Skeletal muscle cell (primary cell): ENCODE data around the gene PCDHB12.
"Not testable (repeated sequence)": the region's sequence is repeated elsewhere in the genome, so short reads cannot be mapped to it uniquely, and the experiment has no call there.

ENCODE experiments used
- DNase-seq: peaks from one replicate; pipeline ENCODE4 v3.0.0-alpha.2; 2010; ENCODE audit warnings: low read depth
- H3K4me3 ChIP-seq: 2 replicates; pipeline ENCODE4 v1.5.1; 2011; ENCODE audit warnings: low read depth, mild to moderate bottlenecking, control low read depth, low read length, moderate library complexity

Gene PCDHB12

GRCh38 chr5:141208478-141208877, at the start of gene PCDHB12:
PCDHB12 (plus strand) TSS chr5:141208719; CDS start chr5:141208908, 189 bp downstream.
- DNase-seq = no peak
- H3K4me3 ChIP-seq = peak within 1 kb of the TSS; percentile 10

DNA sequence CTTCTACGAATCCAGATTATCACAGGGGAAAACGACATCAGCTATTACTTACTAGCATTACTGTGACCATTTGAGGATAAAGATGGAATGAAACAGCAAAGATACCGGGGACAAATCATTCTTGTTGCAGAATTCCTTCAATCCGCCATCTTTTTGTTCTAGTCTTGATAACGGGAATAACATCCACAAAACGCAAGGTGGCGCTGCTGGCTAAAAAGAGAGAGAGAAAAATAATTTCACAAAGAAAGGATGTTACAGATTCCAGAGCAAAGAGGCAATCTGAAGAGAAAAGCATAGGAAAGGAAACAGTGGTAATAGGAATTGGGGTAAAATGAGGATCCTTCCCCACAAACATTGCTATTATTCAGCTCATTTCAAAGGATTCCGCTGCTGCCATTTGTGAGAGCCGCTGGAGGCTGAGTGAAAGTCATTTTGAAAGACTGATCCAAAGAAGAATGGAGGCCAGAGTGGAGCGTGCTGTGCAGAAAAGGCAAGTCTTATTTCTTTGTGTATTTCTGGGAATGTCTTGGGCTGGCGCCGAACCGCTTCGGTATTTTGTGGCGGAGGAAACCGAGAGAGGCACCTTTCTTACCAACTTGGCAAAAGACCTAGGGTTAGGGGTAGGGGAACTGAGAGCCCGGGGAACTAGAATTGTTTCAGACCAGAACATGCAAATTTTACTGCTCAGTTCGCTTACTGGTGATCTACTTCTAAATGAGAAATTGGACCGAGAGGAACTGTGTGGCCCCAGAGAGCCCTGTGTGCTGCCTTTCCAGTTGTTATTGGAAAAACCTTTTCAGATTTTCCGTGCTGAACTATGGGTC, 35.9 kb upstream of the PCDHB12 start, which contains the start of gene PCDHB7:
Gene PCDHB7, plus strand, starts transcription at position 264 of the 824 bp plus-strand sequence. Its CDS starts 192 bp downstream, at position 456.
- H3K4me3 ChIP-seq = peak within 1 kb of the TSS; percentile 18
- DNase-seq = no peak

GRCh38 chr5:141174291-141175104, 34.0 kb upstream of the PCDHB12 start:
- H3K4me3 ChIP-seq, DNase-seq: not testable (repeated sequence)

DNA sequence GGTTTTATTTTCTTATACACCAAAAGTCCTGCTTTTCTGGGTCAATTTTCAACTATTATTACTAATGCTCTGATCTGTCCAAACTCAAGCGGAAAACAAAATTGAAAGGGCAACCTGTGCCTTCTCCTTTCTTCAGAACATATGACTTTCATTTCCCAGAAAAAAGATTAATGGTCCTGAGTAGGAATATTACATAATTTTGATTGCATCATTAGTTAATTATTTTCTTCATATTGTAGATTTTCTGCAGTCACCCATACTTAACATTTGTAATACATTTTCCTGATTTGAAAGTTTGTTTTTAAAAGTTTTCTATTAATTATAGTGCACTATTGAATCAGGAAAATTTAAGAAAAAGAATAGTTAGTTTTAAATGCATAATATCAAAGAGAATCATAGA, 32.6 kb upstream of the PCDHB12 start:
- H3K4me3 ChIP-seq = no peak overlapping the region
- no peak for DNase-seq

- H3K4me3 ChIP-seq, DNase-seq: not testable (repeated sequence)
These were observed 30.8 kb upstream of the PCDHB12 start, which contains the start of gene PCDHB8 for GRCh38 chr5:141177577-141178191. PCDHB8 (plus strand) TSS chr5:141177790; CDS start chr5:141178035, 245 bp downstream.

DNA sequence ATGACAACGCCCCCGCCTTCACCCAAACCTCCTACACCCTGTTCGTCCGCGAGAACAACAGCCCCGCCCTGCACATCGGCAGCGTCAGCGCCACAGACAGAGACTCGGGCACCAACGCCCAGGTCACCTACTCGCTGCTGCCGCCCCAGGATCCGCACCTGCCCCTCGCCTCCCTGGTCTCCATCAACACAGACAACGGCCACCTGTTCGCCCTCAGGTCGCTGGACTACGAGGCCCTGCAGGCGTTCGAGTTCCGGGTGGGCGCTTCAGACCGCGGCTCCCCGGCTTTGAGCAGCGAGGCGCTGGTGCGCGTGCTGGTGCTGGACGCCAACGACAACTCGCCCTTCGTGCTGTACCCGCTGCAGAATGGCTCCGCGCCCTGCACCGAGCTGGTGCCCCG, 29.1 kb upstream of the PCDHB12 start:
- not testable (repeated sequence) for H3K4me3 ChIP-seq, DNase-seq

GRCh38 chr5:141179876-141180275, 28.6 kb upstream of the PCDHB12 start:
- DNase-seq, H3K4me3 ChIP-seq: not testable (repeated sequence)

- DNase-seq = no peak
- no peak overlapping the region for H3K4me3 ChIP-seq
These were observed 28.2 kb upstream of the PCDHB12 start for GRCh38 chr5:141180313-141180712.

GRCh38 chr5:141182248-141182647, 26.3 kb upstream of the PCDHB12 start, which contains the start of gene PCDHB16:
PCDHB16 (plus strand) TSS chr5:141182387; CDS start chr5:141182560, 173 bp downstream.
- no peak for DNase-seq
- peak within 1 kb of the TSS; percentile 23 for H3K4me3 ChIP-seq

GRCh38 chr5:141184117-141184855, 24.2 kb upstream of the PCDHB12 start:
- not testable (repeated sequence) for DNase-seq, H3K4me3 ChIP-seq

- no peak within 1 kb of the TSS for H3K4me3 ChIP-seq
- no peak for DNase-seq
These were observed 21.5 kb upstream of the PCDHB12 start, which contains the start of gene PCDHB9 for GRCh38 chr5:141186897-141187512. PCDHB9 (plus strand) TSS chr5:141187161; CDS start chr5:141187319, 158 bp downstream.

DNA sequence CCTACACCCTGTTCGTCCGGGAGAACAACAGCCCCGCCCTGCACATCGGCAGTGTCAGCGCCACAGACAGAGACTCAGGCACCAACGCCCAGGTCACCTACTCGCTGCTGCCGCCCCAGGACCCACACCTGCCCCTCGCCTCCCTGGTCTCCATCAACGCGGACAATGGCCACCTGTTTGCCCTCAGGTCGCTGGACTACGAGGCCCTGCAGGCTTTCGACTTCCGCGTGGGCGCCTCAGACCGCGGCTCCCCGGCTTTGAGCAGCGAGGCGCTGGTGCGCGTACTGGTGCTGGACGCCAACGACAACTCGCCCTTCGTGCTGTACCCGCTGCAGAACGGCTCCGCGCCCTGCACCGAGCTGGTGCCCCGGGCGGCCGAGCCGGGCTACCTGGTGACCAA, 19.8 kb upstream of the PCDHB12 start:
- not testable (repeated sequence) for H3K4me3 ChIP-seq, DNase-seq

DNA sequence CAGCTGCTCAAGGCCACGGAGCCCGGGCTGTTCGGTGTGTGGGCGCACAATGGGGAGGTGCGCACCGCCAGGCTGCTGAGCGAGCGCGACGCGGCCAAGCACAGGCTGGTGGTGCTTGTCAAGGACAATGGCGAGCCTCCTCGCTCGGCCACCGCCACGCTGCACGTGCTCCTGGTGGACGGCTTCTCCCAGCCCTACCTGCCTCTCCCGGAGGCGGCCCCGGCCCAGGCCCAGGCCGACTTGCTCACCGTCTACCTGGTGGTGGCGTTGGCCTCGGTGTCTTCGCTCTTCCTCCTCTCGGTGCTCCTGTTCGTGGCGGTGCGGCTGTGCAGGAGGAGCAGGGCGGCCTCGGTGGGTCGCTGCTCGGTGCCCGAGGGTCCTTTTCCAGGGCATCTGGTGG, 19.4 kb upstream of the PCDHB12 start:
- DNase-seq, H3K4me3 ChIP-seq: not testable (repeated sequence)

DNA sequence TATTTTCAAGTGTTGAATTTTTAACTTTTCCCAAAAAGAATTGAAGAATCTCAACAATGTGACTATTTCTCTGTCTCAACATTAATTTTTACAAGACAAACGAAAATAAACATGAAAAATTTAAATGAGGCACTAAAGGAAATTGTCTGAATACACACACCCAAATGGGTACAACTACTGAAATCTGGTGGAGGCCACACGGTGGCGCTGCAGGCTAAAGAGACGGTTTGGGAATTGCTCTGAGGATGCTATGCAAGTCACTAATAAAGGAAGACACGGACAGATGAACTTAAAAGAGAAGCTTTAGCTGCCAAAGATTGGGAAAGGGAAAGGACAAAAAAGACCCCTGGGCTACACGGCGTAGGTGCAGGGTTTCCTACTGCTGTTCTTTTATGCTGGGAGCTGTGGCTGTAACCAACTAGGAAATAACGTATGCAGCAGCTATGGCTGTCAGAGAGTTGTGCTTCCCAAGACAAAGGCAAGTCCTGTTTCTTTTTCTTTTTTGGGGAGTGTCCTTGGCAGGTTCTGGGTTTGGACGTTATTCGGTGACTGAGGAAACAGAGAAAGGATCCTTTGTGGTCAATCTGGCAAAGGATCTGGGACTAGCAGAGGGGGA, 16.3 kb upstream of the PCDHB12 start, which contains the start of gene PCDHB10:
Gene PCDHB10, plus strand, starts transcription at position 244 of the 616 bp plus-strand sequence. Its CDS starts 200 bp downstream, at position 444.
- H3K4me3 ChIP-seq = peak within 1 kb of the TSS; percentile 17
- DNase-seq = no peak

DNA sequence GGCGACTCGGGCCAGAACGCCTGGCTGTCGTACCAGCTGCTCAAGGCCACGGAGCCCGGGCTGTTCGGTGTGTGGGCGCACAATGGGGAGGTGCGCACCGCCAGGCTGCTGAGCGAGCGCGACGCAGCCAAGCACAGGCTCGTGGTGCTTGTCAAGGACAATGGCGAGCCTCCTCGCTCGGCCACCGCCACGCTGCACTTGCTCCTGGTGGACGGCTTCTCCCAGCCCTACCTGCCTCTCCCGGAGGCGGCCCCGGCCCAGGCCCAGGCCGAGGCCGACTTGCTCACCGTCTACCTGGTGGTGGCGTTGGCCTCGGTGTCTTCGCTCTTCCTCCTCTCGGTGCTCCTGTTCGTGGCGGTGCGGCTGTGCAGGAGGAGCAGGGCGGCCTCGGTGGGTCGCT, 14.2 kb upstream of the PCDHB12 start:
- not testable (repeated sequence) for H3K4me3 ChIP-seq, DNase-seq

DNA sequence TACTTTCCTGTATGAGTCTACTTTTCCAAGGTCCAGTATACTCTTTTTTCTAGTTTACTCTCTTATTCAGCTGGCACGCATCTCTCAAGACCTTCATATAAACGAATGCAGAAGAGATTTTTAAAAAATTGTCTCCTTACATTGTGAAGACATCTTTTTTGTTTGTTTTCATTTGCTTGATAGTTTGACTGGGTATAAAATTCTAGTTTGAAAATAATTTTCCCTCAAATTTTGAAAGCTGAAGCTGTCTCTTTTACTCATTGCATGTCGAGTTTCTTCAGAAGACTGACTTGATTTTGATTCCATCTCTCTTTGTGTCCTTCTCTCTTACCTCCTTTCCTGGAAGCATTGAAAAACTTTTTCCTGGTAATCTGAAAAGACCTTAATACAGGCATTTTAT, 12.2 kb upstream of the PCDHB12 start:
- DNase-seq = no peak
- no peak overlapping the region for H3K4me3 ChIP-seq

- H3K4me3 ChIP-seq = no peak within 1 kb of the TSS
- DNase-seq = no peak
These were observed 8.9 kb upstream of the PCDHB12 start, which contains the start of gene PCDHB11 for GRCh38 chr5:141199359-141200235. PCDHB11 (plus strand) TSS chr5:141199627; CDS start chr5:141199775, 148 bp downstream.
